ENCODE measurements around the gene MANEA. TPM values are rescaled to one million over a fixed set of nuclear protein-coding genes. Genes with fewer than 3 reads are reported as not detected.

Gene MANEA
- total and polyA plus RNA-seq, 4 donors = 2.4 to 15.4 (median 8.3) TPM

DNA sequence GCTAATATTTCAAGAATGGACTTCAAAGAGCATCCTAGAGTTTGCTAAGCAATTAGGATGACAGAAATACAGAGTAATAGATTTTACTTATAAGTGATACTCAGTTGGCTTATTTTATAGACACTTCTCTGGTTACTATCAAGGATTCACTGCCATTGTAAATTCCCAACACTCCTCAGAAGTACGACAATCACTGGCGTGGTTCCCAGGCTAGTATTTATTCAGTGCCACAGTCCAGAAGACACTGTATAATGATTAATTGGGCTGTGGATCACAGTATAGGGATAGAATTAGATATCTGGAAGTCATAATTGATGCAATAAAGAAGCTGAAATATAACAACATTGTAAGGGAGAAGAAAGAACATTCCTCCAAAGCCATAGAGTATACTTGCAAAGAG lies 15.7 kb downstream of the MANEA start:
- Histone ChIP-seq H3K36me3 (ENCODE audit: control insufficient read depth in 4 of 4, insufficient read depth in 4 of 4, low read length in 4 of 4) (peaks cover 0 to 6% (median 0%) of the 10 kb centered on the region in 4 donors), H3K27ac (ENCODE audit: low read depth in 1 of 2, low read length in 1 of 2) (no peak overlapping the region), H3K27me3 (ENCODE audit: control insufficient read depth in 3 of 3, insufficient read depth in 3 of 3, low read length in 2 of 3) (no peaks in the 10 kb centered on the region), H3K4me3 (no peak overlapping the region), H3K4me1 (ENCODE audit: control insufficient read depth in 5 of 5, insufficient read depth in 5 of 5, low read length in 5 of 5) (no peaks in the 10 kb centered on the region), H3K9ac (ENCODE audit: insufficient read depth in 1 of 2, low read length in 2 of 2) (no peak overlapping the region), H3K9me3 (ENCODE audit: control insufficient read depth in 4 of 4, insufficient read depth in 3 of 4, low read length in 3 of 4) (no peaks in the 10 kb centered on the region)
- TF ChIP-seq, protein P1, sequence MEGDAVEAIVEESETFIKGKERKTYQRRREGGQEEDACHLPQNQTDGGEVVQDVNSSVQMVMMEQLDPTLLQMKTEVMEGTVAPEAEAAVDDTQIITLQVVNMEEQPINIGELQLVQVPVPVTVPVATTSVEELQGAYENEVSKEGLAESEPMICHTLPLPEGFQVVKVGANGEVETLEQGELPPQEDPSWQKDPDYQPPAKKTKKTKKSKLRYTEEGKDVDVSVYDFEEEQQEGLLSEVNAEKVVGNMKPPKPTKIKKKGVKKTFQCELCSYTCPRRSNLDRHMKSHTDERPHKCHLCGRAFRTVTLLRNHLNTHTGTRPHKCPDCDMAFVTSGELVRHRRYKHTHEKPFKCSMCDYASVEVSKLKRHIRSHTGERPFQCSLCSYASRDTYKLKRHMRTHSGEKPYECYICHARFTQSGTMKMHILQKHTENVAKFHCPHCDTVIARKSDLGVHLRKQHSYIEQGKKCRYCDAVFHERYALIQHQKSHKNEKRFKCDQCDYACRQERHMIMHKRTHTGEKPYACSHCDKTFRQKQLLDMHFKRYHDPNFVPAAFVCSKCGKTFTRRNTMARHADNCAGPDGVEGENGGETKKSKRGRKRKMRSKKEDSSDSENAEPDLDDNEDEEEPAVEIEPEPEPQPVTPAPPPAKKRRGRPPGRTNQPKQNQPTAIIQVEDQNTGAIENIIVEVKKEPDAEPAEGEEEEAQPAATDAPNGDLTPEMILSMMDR (IDR thresholded peaks at IDR 0.05; ENCODE audit: control extremely low read depth, extremely low read depth) = no peak
- WGBS, 2 donors = 43 to 57% methylated on average over 2 of the region's 2 CpGs
- DNase-seq (no peak), ATAC-seq (ENCODE audit: insufficient read depth, low FRiP score) (no peak)

DNA sequence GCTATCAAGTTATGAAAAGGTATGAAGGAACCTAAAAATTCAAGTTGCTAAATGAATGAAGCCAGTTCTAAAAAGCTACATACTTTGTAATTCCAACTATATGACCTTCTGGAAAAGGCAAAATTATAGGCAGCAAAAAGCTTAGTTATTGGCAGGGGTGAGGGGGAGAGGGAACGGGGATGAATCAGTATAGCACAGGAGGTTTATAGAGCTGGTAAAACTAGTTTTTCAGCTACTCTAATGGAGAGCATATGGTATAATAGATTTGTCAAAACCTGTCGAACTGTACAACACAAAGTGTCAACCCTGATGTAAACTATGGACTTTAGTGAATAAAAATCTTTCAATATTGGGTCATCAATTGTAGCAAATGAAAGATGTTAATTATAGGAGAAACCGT lies 18.7 kb downstream of the MANEA start:
- ATAC-seq (ENCODE audit: insufficient read depth, low FRiP score) (no peak), DNase-seq (no peak)
- Histone ChIP-seq H3K4me3 (no peak overlapping the region), H3K27me3 (ENCODE audit: control insufficient read depth in 3 of 3, insufficient read depth in 3 of 3, low read length in 2 of 3) (no peaks in the 10 kb centered on the region), H3K36me3 (ENCODE audit: control insufficient read depth in 4 of 4, insufficient read depth in 4 of 4, low read length in 4 of 4) (peaks cover 0 to 3% (median 0%) of the 10 kb centered on the region in 4 donors), H3K9me3 (ENCODE audit: control insufficient read depth in 4 of 4, insufficient read depth in 3 of 4, low read length in 3 of 4) (no peaks in the 10 kb centered on the region), H3K27ac (ENCODE audit: low read depth in 1 of 2, low read length in 1 of 2) (no peak overlapping the region), H3K4me1 (ENCODE audit: control insufficient read depth in 5 of 5, insufficient read depth in 5 of 5, low read length in 5 of 5) (peaks cover 0 to 9% (median 0%) of the 10 kb centered on the region in 5 donors), H3K9ac (ENCODE audit: insufficient read depth in 1 of 2, low read length in 2 of 2) (no peak overlapping the region)
- 89 to 90% methylated on average over 3 of the region's 3 CpGs for WGBS, 2 donors
- TF ChIP-seq, protein P1 (IDR thresholded peaks at IDR 0.05; ENCODE audit: control extremely low read depth, extremely low read depth) = no peak

DNA sequence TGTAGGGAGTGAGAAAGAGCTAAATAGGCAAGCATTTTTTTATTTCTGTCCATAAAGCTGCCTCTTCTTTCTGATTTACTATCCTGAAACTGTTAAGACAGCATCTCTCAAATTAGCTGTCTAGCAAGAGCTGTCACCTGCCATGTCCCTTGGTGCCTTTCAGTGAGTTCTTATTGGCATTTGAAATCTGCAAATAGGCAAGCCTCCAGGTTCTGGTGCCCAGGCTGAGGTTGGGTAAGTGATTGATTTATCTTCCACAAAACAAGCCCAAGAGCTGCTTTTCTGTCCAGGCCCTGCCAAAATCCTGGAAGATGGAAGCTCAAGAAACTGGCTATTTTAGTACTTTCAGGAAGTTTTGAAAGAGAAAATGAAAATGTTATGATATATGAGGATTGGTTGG lies 22.4 kb downstream of the MANEA start:
- peaks cover 0 to 3% (median 0%) of the 10 kb centered on the region in 4 donors for H3K36me3 ChIP-seq (ENCODE audit: control insufficient read depth in 4 of 4, insufficient read depth in 4 of 4, low read length in 4 of 4)
- DNase-seq (peak in 2 of 3 donors; percentile 1 to 46), ATAC-seq (ENCODE audit: insufficient read depth, low FRiP score) (no peak)
- H3K27ac ChIP-seq (ENCODE audit: low read depth in 1 of 2, low read length in 1 of 2) = no peak overlapping the region
- H3K4me1 ChIP-seq (ENCODE audit: control insufficient read depth in 5 of 5, insufficient read depth in 5 of 5, low read length in 5 of 5) = peaks cover 0 to 12% (median 0%) of the 10 kb centered on the region in 5 donors
- no peak overlapping the region for H3K9ac ChIP-seq (ENCODE audit: insufficient read depth in 1 of 2, low read length in 2 of 2)
- TF ChIP-seq, protein P1 (IDR thresholded peaks at IDR 0.05; ENCODE audit: control extremely low read depth, extremely low read depth) = no peak
- no peaks in the 10 kb centered on the region for H3K9me3 ChIP-seq (ENCODE audit: control insufficient read depth in 4 of 4, insufficient read depth in 3 of 4, low read length in 3 of 4)
- no peak overlapping the region for H3K4me3 ChIP-seq
- H3K27me3 ChIP-seq (ENCODE audit: control insufficient read depth in 3 of 3, insufficient read depth in 3 of 3, low read length in 2 of 3) = no peaks in the 10 kb centered on the region

DNA sequence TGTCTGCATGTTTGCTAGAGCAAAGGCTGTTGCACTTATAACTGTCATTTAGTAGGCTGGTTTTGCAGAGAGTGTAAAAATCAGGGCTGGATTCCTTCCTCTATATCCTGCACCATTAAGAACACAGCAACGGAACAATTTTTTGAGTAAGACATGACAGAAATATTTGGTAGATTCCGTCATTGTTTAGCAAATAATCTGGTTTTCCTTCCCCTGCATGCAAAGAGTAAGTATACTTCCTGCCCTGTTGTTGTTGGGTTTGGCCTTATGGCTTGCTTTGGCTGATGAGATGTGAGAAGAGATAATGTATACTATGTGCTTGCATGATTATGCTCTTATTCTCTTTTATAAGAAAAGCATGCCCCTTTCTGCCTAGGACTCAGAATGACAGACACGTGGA lies 23.8 kb downstream of the MANEA start:
- Histone ChIP-seq H3K4me3 (no peak overlapping the region), H3K27me3 (ENCODE audit: control insufficient read depth in 3 of 3, insufficient read depth in 3 of 3, low read length in 2 of 3) (no peaks in the 10 kb centered on the region), H3K9me3 (ENCODE audit: control insufficient read depth in 4 of 4, insufficient read depth in 3 of 4, low read length in 3 of 4) (no peaks in the 10 kb centered on the region), H3K9ac (ENCODE audit: insufficient read depth in 1 of 2, low read length in 2 of 2) (no peak overlapping the region), H3K27ac (ENCODE audit: low read depth in 1 of 2, low read length in 1 of 2) (no peak overlapping the region), H3K4me1 (ENCODE audit: control insufficient read depth in 5 of 5, insufficient read depth in 5 of 5, low read length in 5 of 5) (peaks cover 0 to 12% (median 0%) of the 10 kb centered on the region in 5 donors), H3K36me3 (ENCODE audit: control insufficient read depth in 4 of 4, insufficient read depth in 4 of 4, low read length in 4 of 4) (peaks cover 0 to 10% (median under 1%) of the 10 kb centered on the region in 4 donors)
- ATAC-seq (ENCODE audit: insufficient read depth, low FRiP score) (no peak), DNase-seq (peak in 2 of 3 donors; percentile 51 to 53)
- TF ChIP-seq, protein P1 (IDR thresholded peaks at IDR 0.05; ENCODE audit: control extremely low read depth, extremely low read depth) = no peak
- 57% methylated on average over 3 of the region's 3 CpGs for WGBS, 2 donors

All from lung (tissue), 12 donors.